Ovary (tissue), 9 donors: ENCODE results near the gene GMPS. TPM values are rescaled to one million over a fixed set of nuclear protein-coding genes. Genes with fewer than 3 reads are reported as not detected.
A peak's percentile ranks its signal among the peaks of the same experiment; 100 is the strongest.

ENCODE experiments used
- DNase-seq, 5 donors: peaks; one replicate each; pipeline ENCODE4 v3.0.0-alpha.2; 2019 to 2020
- H3K27ac ChIP-seq, 2 donors: fragments of 200-600 bp; one replicate each; pipeline versions ENCODE4 v1.5.1 to v1.8.0; 2019 to 2022
- H3K27me3 ChIP-seq: fragments of 200-600 bp; one replicate; pipeline ENCODE4 v1.8.0; 2022
- H3K36me3 ChIP-seq: fragments of 200-600 bp; sonication (generic); one replicate; pipeline ENCODE4 v1.5.1; 2019
- H3K4me1 ChIP-seq: one replicate; pipeline ENCODE4 v1.8.1; 2013; ENCODE audit warnings: mild to moderate bottlenecking, moderate library complexity; ENCODE audit not compliant: insufficient read depth
- H3K4me3 ChIP-seq: fragments of 200-600 bp; sonication (generic); one replicate; pipeline ENCODE4 v1.5.1; 2017
- H3K9me3 ChIP-seq, 2 donors: fragments of 200-600 bp in 1 of 2; sonication (generic) in 1 of 2; one replicate each; pipeline versions ENCODE4 v1.5.1 to v1.8.1; 2013 to 2019; ENCODE audit warnings: mild to moderate bottlenecking in 1 of 2, moderate library complexity in 1 of 2
- EP300 ChIP-seq: sonication (generic); formaldehyde crosslinking; IDR thresholded peaks from one replicate; pipeline ENCODE4 v1.6.1; 2017; ENCODE audit warnings: antibody characterized with exemption
- POLR2A ChIP-seq: fragments of 450-650 bp; IDR thresholded peaks from one replicate; pipeline ENCODE4 v1.6.1; 2017; ENCODE audit warnings: antibody characterized with exemption, mild to moderate bottlenecking, moderate library complexity
- WGBS, 3 donors: extraction: QIAGEN DNeasy Blood & Tissue Kit in 1 of 3; methylation state at CpG; one replicate each; pipeline versions ENCODE4 v1.1.5 to v1.1.7; 2013 to 2017; 5-methylcytosine and 5-hydroxymethylcytosine counted together
- intact Hi-C, 4 donors: fragments of 100-400 bp; cut with DNase I; formaldehyde crosslinking; loops; one replicate each; pipeline versions ENCODE4 v1.11.0 to v1.15.1; 2022 to 2023
- polyA plus RNA-seq, 2 donors: library from polyadenylated mRNA; stranded (reverse); fragments of 200-250 nt in 1 of 2; fragments of 350-450 nt in 1 of 2; fragmentation: Illumina TruSeq in 1 of 2; extraction: RNeasy Lipid Tissue Mini Kit (QIAGEN cat#74804) in 1 of 2; gene quantifications; one replicate each; pipeline ENCODE4 v1.2.3, GENCODE V29; 2013 to 2014
- total RNA-seq, 7 donors: library from RNA; depleted of rRNA in 2 of 7; stranded (reverse); fragments of >200 nt in 2 of 7; fragmentation: NEBNext Ultra II Directional in 3 of 7; extraction: Animal tissue kit (Norgen Biotek cat#: 25700) in 3 of 7; gene quantifications; one replicate each; pipeline versions ENCODE4 v1.1.0 to v1.2.4, GENCODE V29; 2016 to 2023
- TF ChIP-seq, protein P1 (sequence below), 3 donors: fragments of 450-650 bp in 2 of 3; fragments of 200-600 bp in 1 of 3; IDR thresholded peaks; one replicate each; pipeline versions ENCODE4 v1.5.1 to v1.8.0; 2016 to 2022; ENCODE audit warnings: antibody characterized with exemption in 3 of 3, mild to moderate bottlenecking in 1 of 3
- donor health status: DM: no; HTN: no; CAD: no; lungs with moderate emphysema.
- donor health status: DM: no; HTN: no; CAD: no.
- donor health status: Bipolar disorder and iron deficiency.
- donor health status: DM: yes; HTN: yes; CAD: no.
- donor health status: DM: no; HTN: no; CAD: no.
- donor health status: DM: yes; HTN: yes; CAD: no.

Gene GMPS
- total and polyA plus RNA-seq, 9 donors = 16.2 to 62.1 (median 48.8) TPM

DNA sequence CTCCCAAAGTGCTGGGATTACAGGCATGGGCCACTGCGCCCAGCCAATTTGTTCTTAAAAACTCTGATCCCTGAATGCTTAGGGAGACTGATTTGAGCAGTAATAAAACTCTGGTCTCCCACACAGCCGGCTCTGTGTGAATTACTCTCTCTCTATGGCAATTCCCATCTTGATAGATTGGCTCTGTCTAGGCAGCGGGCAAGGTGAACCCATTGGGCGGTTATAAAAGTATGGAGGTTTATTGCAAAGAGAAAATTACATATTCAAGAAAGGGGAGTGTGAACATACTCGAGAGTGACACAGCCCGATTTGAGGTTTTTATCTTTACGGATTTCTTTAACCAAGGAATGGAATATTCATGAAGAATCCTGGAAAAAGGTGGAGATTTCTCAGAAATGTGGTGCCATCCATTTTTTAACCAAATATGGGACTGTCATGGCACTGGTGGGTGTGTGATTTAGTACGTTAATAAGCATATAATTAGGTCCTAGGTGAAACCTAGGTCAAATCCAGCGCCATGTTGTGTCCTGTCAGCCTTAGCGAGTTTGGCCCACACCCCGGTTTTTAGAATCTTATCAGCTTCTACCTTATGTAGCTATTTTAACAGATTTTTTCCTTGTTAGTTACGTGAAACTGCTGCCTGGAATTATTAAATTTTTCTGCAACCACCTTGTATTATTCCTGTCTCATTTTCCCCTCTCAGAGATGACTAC, 7.2 kb upstream of the GMPS start:
- Histone ChIP-seq H3K36me3 (no peaks in the 10 kb centered on the region), H3K4me3 (no peak overlapping the region), H3K27me3 (no peaks in the 10 kb centered on the region), H3K4me1 (no peaks in the 10 kb centered on the region), H3K27ac (no peak overlapping the region), H3K9me3 (no peaks in the 10 kb centered on the region)
- intact Hi-C loops = no loop called here
- DNase-seq = no peak
- 77 to 88% (median 83%) methylated on average over 12 of the region's 12 CpGs for WGBS, 3 donors
- TF ChIP-seq EP300 (no peak), POLR2A (no peak)
- TF ChIP-seq, protein P1, sequence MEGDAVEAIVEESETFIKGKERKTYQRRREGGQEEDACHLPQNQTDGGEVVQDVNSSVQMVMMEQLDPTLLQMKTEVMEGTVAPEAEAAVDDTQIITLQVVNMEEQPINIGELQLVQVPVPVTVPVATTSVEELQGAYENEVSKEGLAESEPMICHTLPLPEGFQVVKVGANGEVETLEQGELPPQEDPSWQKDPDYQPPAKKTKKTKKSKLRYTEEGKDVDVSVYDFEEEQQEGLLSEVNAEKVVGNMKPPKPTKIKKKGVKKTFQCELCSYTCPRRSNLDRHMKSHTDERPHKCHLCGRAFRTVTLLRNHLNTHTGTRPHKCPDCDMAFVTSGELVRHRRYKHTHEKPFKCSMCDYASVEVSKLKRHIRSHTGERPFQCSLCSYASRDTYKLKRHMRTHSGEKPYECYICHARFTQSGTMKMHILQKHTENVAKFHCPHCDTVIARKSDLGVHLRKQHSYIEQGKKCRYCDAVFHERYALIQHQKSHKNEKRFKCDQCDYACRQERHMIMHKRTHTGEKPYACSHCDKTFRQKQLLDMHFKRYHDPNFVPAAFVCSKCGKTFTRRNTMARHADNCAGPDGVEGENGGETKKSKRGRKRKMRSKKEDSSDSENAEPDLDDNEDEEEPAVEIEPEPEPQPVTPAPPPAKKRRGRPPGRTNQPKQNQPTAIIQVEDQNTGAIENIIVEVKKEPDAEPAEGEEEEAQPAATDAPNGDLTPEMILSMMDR (IDR thresholded peaks at IDR 0.05) = no peak

- H3K27me3 ChIP-seq = no peaks in the 10 kb centered on the region
- intact Hi-C loops = loop anchor here in 1 of 4 donors (2.0 to 5.0 kb wide), 2 partner anchors 15 to 62 kb away; partner anchors contain the start of genes C3orf33 and SLC33A1
Observed at GRCh38 chr3:155869691-155870090, 759 bp upstream of the GMPS start.

DNA sequence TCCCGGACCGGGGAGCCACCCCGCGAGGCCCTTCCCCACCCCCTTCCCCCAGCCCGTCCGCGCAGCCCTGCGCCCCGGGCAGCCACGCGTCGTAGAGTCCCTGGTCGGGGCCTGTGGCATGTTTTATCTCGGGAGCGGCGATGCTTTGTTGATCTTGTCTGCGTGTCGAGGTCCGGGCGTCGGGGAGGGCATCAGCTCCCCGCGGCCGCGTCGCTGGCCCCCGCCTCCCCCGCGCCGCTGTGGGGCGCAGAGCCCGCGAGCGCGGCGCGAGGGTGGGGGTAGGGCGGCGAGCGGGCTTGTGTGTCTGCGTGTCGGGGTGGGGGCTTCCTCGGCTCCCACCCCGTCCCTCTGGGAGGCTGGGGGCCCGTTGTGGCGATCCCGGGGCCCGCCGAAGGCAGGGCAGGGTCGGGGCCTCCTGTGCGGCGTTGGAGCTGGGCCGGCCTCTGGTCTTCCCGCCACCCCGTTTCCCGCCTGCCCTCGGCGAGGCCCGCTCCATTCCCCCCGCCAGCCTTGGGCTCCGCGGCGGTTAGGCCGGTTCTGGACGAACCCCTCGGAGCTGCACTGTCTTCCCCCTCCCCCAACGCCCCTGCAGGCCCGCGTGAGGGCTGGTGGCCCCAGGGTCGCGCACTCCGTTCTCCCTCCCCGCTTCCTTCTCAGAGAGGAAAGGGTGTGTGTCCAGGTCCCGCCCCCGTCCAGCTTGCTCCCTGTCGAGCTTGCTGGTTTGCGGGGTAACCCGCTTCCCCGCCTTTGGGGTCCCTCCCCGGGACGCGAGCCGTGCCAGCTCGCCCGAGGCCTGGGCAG, 695 bp downstream of the GMPS start:
- Histone ChIP-seq H3K9me3 (no peaks in the 10 kb centered on the region), H3K27me3 (no peaks in the 10 kb centered on the region), H3K4me1 (peaks cover 2% of the 10 kb centered on the region), H3K4me3 (peak overlapping the region; percentile 75), H3K27ac (peak overlapping the region; percentile 96 to 97), H3K36me3 (no peaks in the 10 kb centered on the region)
- TF ChIP-seq, protein P1 (IDR thresholded peaks at IDR 0.05) = no peak
- no peak for TF ChIP-seq POLR2A
- 0 to 1% (median 1%) methylated on average over 56 to 85 of the region's 85 CpGs for WGBS, 3 donors
- peak; percentile 41 to 74 (median 70) for DNase-seq
- intact Hi-C loops = loop anchor here in 1 of 4 donors (2.0 to 5.0 kb wide), 2 partner anchors 16 to 64 kb away; partner anchors contain the start of genes C3orf33 and SLC33A1

More at GRCh38 chr3:155869691-155870090, 759 bp upstream of the GMPS start:
- TF ChIP-seq, protein P1 (IDR thresholded peaks at IDR 0.05) = no peak
- TF ChIP-seq EP300 = no peak
- no peak for TF ChIP-seq POLR2A
- Histone ChIP-seq H3K27ac (peak overlapping the region in 1 of 2 donors; percentile 64), H3K36me3 (no peaks in the 10 kb centered on the region), H3K4me3 (peak overlapping the region; percentile 75), H3K4me1 (peaks cover 2% of the 10 kb centered on the region), H3K9me3 (no peaks in the 10 kb centered on the region)
- WGBS, 3 donors = 27 to 32% (median 28%) methylated on average over 3 of the region's 3 CpGs
- DNase-seq = no peak

GRCh38 chr3:155871746-155872158, 1.3 kb downstream of the GMPS start:
- H3K4me3 ChIP-seq = peak overlapping the region; percentile 75
- peaks cover 2% of the 10 kb centered on the region for H3K4me1 ChIP-seq
- no peak for TF ChIP-seq EP300
- TF ChIP-seq POLR2A = no peak
- TF ChIP-seq, protein P1 (IDR thresholded peaks at IDR 0.05) = no peak
- no peak for DNase-seq
- H3K9me3 ChIP-seq = no peaks in the 10 kb centered on the region
- H3K27me3 ChIP-seq = no peaks in the 10 kb centered on the region
- H3K27ac ChIP-seq = peak overlapping the region; percentile 96 to 97
- intact Hi-C loops = loop anchor here in 1 of 4 donors (2.0 to 5.0 kb wide), 2 partner anchors 17 to 64 kb away; partner anchors contain the start of genes C3orf33 and SLC33A1
- H3K36me3 ChIP-seq = no peaks in the 10 kb centered on the region
- 0 to 1% (median 0%) methylated on average over 19 of the region's 19 CpGs for WGBS, 3 donors
